Smooth muscle cell (in vitro differentiated cells): ENCODE results near the gene NTM. TPM values are rescaled to one million over a fixed set of nuclear protein-coding genes. Genes with fewer than 3 reads are reported as not detected.

Source experiments
- DNase-seq: peaks from one replicate; lab custom pipeline; 2025; ENCODE audit not compliant: unreplicated experiment; lab: John Stamatoyannopoulos, UW
- H2AFZ ChIP-seq: fragments of 200-600 bp; sonication (generic); 2 replicates; pipeline ENCODE4 v1.6.0; 2016; ENCODE audit warnings: antibody characterized with exemption, low read depth, mild to moderate bottlenecking
- H3F3A ChIP-seq: fragments of 200-600 bp; sonication (generic); 2 replicates; pipeline ENCODE4 v1.6.0; 2017; ENCODE audit warnings: antibody characterized with exemption, low read depth
- H3K27ac ChIP-seq: fragments of 200-600 bp; sonication (generic); 2 replicates; pipeline ENCODE4 v1.5.1; 2016; ENCODE audit warnings: low read depth, mild to moderate bottlenecking
- H3K27me3 ChIP-seq: fragments of 200-600 bp; sonication (generic); 2 replicates; pipeline ENCODE4 v1.6.1; 2016; ENCODE audit warnings: low read depth, mild to moderate bottlenecking
- H3K36me3 ChIP-seq: fragments of 200-600 bp; sonication (generic); 2 replicates; pipeline ENCODE4 v1.5.1; 2016; ENCODE audit warnings: low read depth
- H3K4me1 ChIP-seq: fragments of 200-600 bp; sonication (generic); 2 replicates; pipeline ENCODE4 v1.5.1; 2016; ENCODE audit warnings: low read depth
- H3K4me2 ChIP-seq: fragments of 200-600 bp; sonication (generic); 2 replicates; pipeline ENCODE4 v1.6.0; 2016; ENCODE audit warnings: mild to moderate bottlenecking
- H3K4me3 ChIP-seq: fragments of 200-600 bp; sonication (generic); 2 replicates; pipeline ENCODE4 v1.5.1; 2016; ENCODE audit warnings: mild to moderate bottlenecking
- H3K79me2 ChIP-seq: fragments of 200-600 bp; sonication (generic); 2 replicates; pipeline ENCODE4 v1.6.0; 2016; ENCODE audit warnings: low read depth, mild to moderate bottlenecking
- H3K9ac ChIP-seq: fragments of 200-600 bp; sonication (generic); 2 replicates; pipeline ENCODE4 v1.6.0; 2016; ENCODE audit warnings: low read depth
- H3K9me3 ChIP-seq: fragments of 200-600 bp; sonication (generic); replicated peaks from 2 replicates; pipeline ENCODE4 v1.5.1; 2016; ENCODE audit warnings: low read depth
- H4K20me1 ChIP-seq: fragments of 200-600 bp; sonication (generic); 2 replicates; pipeline ENCODE4 v1.6.0; 2016; ENCODE audit warnings: low read depth
- CTCF ChIP-seq: fragments of 200-600 bp; sonication (generic); IDR thresholded peaks from 2 replicates; pipeline ENCODE4 v1.5.1; 2017; ENCODE audit warnings: borderline replicate concordance, mild to moderate bottlenecking, antibody characterized with exemption; ENCODE audit not compliant: insufficient read depth, poor library complexity, severe bottlenecking
- WGBS: methylation state at CpG from one replicate; pipeline ENCODE4 v1.1.7; 2016; ENCODE audit warnings: low lambda C conversion rate; 5-methylcytosine and 5-hydroxymethylcytosine counted together
- polyA plus RNA-seq: library from polyadenylated mRNA; unstranded; fragments of >200 nt; fragmentation: Nextera tagmentation; extraction: Ambion mirVana; gene quantifications from 2 replicates; pipeline ENCODE4 v1.2.1, GENCODE V29; 2016
- total RNA-seq: library from RNA; depleted of rRNA; stranded (reverse); fragments of >200 nt; gene quantifications from 2 replicates; pipeline ENCODE4 v1.2.3, GENCODE V29; 2014

NTM gene
- total and polyA plus RNA-seq, 2 experiments from 2014 or later, result 68.9 to 123 TPM

- H3K9me3 ChIP-seq, result no peaks in the 10 kb centered on the region
- H3K4me3 ChIP-seq, result no peak overlapping the region
- no peak overlapping the region for H3K9ac ChIP-seq
- H3K27ac ChIP-seq, result no peak overlapping the region
- no peak for TF ChIP-seq CTCF
- no peaks in the 10 kb centered on the region for H3F3A ChIP-seq
- 77% methylated on average over 9 of the region's 9 CpGs for WGBS
- no peaks in the 10 kb centered on the region for H4K20me1 ChIP-seq
- no peaks in the 10 kb centered on the region for H3K36me3 ChIP-seq
- H3K27me3 ChIP-seq, result peaks cover 4% of the 10 kb centered on the region
- no peak overlapping the region for H2AFZ ChIP-seq
- no peaks in the 10 kb centered on the region for H3K4me1 ChIP-seq
- no peak overlapping the region for H3K4me2 ChIP-seq
- no peaks in the 10 kb centered on the region for H3K79me2 ChIP-seq
- no peak for DNase-seq
Observed at GRCh38 chr11:132332521-132332920, 962.1 kb downstream of the NTM start.

GRCh38 chr11:132334769-132335280 lies 964.4 kb downstream of the NTM start:
- no peaks in the 10 kb centered on the region for H3K79me2 ChIP-seq
- no peaks in the 10 kb centered on the region for H3K9me3 ChIP-seq
- peaks cover 24% of the 10 kb centered on the region for H3K27me3 ChIP-seq
- H4K20me1 ChIP-seq, result no peaks in the 10 kb centered on the region
- no peak overlapping the region for H3K4me2 ChIP-seq
- no peaks in the 10 kb centered on the region for H3K36me3 ChIP-seq
- no peak for TF ChIP-seq CTCF
- H3K9ac ChIP-seq, result no peak overlapping the region
- H3F3A ChIP-seq, result no peaks in the 10 kb centered on the region
- H3K4me1 ChIP-seq, result no peaks in the 10 kb centered on the region
- H3K27ac ChIP-seq, result no peak overlapping the region
- no peak overlapping the region for H3K4me3 ChIP-seq
- no peak overlapping the region for H2AFZ ChIP-seq
- DNase-seq, result no peak
- WGBS, result 87% methylated on average over 15 of the region's 15 CpGs

DNA sequence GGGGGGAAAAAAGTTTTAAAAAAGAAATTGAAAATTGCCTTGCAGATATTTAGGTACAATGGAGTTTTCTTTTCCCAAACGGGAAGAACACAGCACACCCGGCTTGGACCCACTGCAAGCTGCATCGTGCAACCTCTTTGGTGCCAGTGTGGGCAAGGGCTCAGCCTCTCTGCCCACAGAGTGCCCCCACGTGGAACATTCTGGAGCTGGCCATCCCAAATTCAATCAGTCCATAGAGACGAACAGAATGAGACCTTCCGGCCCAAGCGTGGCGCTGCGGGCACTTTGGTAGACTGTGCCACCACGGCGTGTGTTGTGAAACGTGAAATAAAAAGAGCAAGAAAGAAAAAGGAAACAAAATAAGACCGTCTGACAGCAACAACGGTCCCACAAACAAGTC lies 964.9 kb downstream of the NTM start:
- no peaks in the 10 kb centered on the region for H3K79me2 ChIP-seq
- H3K4me3 ChIP-seq, result no peak overlapping the region
- H2AFZ ChIP-seq, result no peak overlapping the region
- no peak overlapping the region for H3K9ac ChIP-seq
- no peak overlapping the region for H3K27ac ChIP-seq
- peaks cover 28% of the 10 kb centered on the region for H3K27me3 ChIP-seq
- H3K9me3 ChIP-seq, result no peaks in the 10 kb centered on the region
- TF ChIP-seq CTCF, result no peak
- no peak for DNase-seq
- H4K20me1 ChIP-seq, result no peaks in the 10 kb centered on the region
- WGBS, result 90% methylated on average over 14 of the region's 14 CpGs
- H3F3A ChIP-seq, result no peaks in the 10 kb centered on the region
- H3K36me3 ChIP-seq, result no peaks in the 10 kb centered on the region
- H3K4me1 ChIP-seq, result no peaks in the 10 kb centered on the region
- H3K4me2 ChIP-seq, result no peak overlapping the region

GRCh38 chr11:132336781-132337535 lies 966.5 kb downstream of the NTM start:
- Histone ChIP-seq H3F3A (no peaks in the 10 kb centered on the region), H3K27me3 (peaks cover 43% of the 10 kb centered on the region), H3K27ac (no peak overlapping the region), H2AFZ (no peak overlapping the region), H3K9ac (no peak overlapping the region), H3K4me3 (no peak overlapping the region), H3K36me3 (no peaks in the 10 kb centered on the region), H3K4me2 (no peak overlapping the region), H3K9me3 (no peaks in the 10 kb centered on the region), H4K20me1 (no peaks in the 10 kb centered on the region), H3K79me2 (no peaks in the 10 kb centered on the region), H3K4me1 (no peaks in the 10 kb centered on the region)
- no peak for DNase-seq
- TF ChIP-seq CTCF, result no peak
- WGBS, result 94% methylated on average over 12 of the region's 12 CpGs
